Right lung (tissue), 5 donors: ENCODE data around the gene ATOH7. TPM values are rescaled to one million over a fixed set of nuclear protein-coding genes. Genes with fewer than 3 reads are reported as not detected.

ENCODE experiments used
- polyA plus RNA-seq, 5 donors: library from polyadenylated mRNA; unstranded; fragments of 120-200 nt; gene quantifications; one replicate each; pipeline versions ENCODE4 v1.2.1 to v1.2.3, GENCODE V29; 2013; ENCODE audit warnings: inconsistent platforms in 1 of 5, low replicate concordance in 1 of 5; ENCODE audit not compliant: insufficient read length in 5 of 5, insufficient read depth in 1 of 5

ATOH7 gene
- polyA plus RNA-seq, 5 donors: 0.12 to 0.27 (median 0.17) TPM; not detected in 1

Other genes with a start within 250 kb of the ATOH7 start
- gene HERC4, start 156.8 kb downstream of the ATOH7 start, polyA plus RNA-seq: 10 to 100 TPM; 41.1 to 67.8 (median 59.8) TPM
- 1 to 10 TPM in 1 of 5 donors, under 1 TPM in 4; 0.03 to 2.4 (median 0.06) TPM for gene MYPN, start 122.6 kb downstream of the ATOH7 start, polyA plus RNA-seq
- gene HNRNPH3, start 100.0 kb upstream of the ATOH7 start, polyA plus RNA-seq: 100 to 1,000 TPM; 297 to 432 (median 396) TPM
- gene PBLD, start 100.8 kb upstream of the ATOH7 start, polyA plus RNA-seq: 10 to 100 TPM in 4 of 5 donors, 1 to 10 TPM in 1; 8.3 to 16.2 (median 12.2) TPM
- 10 to 100 TPM; 28.6 to 47.7 (median 39.5) TPM for gene RUFY2, start 175.2 kb upstream of the ATOH7 start, polyA plus RNA-seq
- 10 to 100 TPM in 3 of 5 donors, 1 to 10 TPM in 2; 7.4 to 19.4 (median 14.4) TPM for gene DNA2, start 239.9 kb upstream of the ATOH7 start, polyA plus RNA-seq